SK-N-SH treated with all-trans-retinoic acid at 6 μM for 48 hours (cell line): ENCODE results near the gene PMP22.

Source experiments
- ATAC-seq: fragments of 200-7000 bp; cut with Tn5 transposase; 3 replicates; pipeline ENCODE4 v1.9.1; 2020; ENCODE audit warnings: mild to moderate bottlenecking, moderate library complexity
- BACH2 ChIP-seq: fragments of 250-450 bp; sonication (Bioruptor Pico); IDR thresholded peaks from 2 replicates; pipeline ENCODE4 v1.9.0; 2021; ENCODE audit warnings: mild to moderate bottlenecking, borderline replicate concordance
- CSDC2 ChIP-seq: fragments of 250-450 bp; sonication (Bioruptor Pico); IDR thresholded peaks from 2 replicates; pipeline ENCODE4 v1.5.0; 2020; ENCODE audit warnings: mild to moderate bottlenecking, moderate library complexity
- CSRNP3 ChIP-seq: fragments of 250-450 bp; sonication (Bioruptor Pico); IDR thresholded peaks from 2 replicates; pipeline ENCODE4 v1.5.1; 2021; ENCODE audit warnings: mild to moderate bottlenecking, moderate library complexity
- OSR1 ChIP-seq: fragments of 250-450 bp; sonication (Bioruptor Pico); IDR thresholded peaks from 2 replicates; pipeline ENCODE4 v1.8.0; 2022; ENCODE audit warnings: moderate library complexity, mild to moderate bottlenecking, inconsistent platforms
- PATZ1 ChIP-seq: fragments of 250-450 bp; sonication (Bioruptor Pico); IDR thresholded peaks from 2 replicates; pipeline ENCODE4 v1.8.0; 2020; ENCODE audit warnings: mild to moderate bottlenecking, moderate library complexity, borderline replicate concordance
- POU6F1 ChIP-seq: fragments of 250-450 bp; sonication (Bioruptor Pico); IDR thresholded peaks from 2 replicates; pipeline ENCODE4 v1.8.0; 2021; ENCODE audit warnings: low read depth, mild to moderate bottlenecking, moderate library complexity, borderline replicate concordance
- RARB ChIP-seq: fragments of 250-450 bp; sonication (Bioruptor Pico); IDR thresholded peaks from 2 replicates; pipeline ENCODE4 v1.8.0; 2021; ENCODE audit warnings: mild to moderate bottlenecking, moderate library complexity
- TCF4 ChIP-seq: fragments of 250-450 bp; sonication (Bioruptor Pico); IDR thresholded peaks from 2 replicates; pipeline ENCODE4 v1.8.0; 2021; ENCODE audit warnings: mild to moderate bottlenecking, moderate library complexity, borderline replicate concordance
- TOX ChIP-seq: fragments of 250-450 bp; sonication (Bioruptor Pico); IDR thresholded peaks from 2 replicates; pipeline ENCODE4 v1.8.0; 2021; ENCODE audit warnings: mild to moderate bottlenecking, moderate library complexity, borderline replicate concordance
- TSHZ2 ChIP-seq: fragments of 250-450 bp; sonication (Bioruptor Pico); IDR thresholded peaks from 2 replicates; pipeline ENCODE4 v1.5.0; 2020; ENCODE audit warnings: mild to moderate bottlenecking, moderate library complexity
- ZFP3 ChIP-seq: fragments of 250-450 bp; sonication (Bioruptor Pico); IDR thresholded peaks from 2 replicates; pipeline ENCODE4 v1.5.0; 2020; ENCODE audit warnings: mild to moderate bottlenecking, moderate library complexity
- ZFP30 ChIP-seq: fragments of 450-650 bp; formaldehyde crosslinking; IDR thresholded peaks from 2 replicates; pipeline ENCODE4 v1.5.0; 2022; ENCODE audit warnings: mild to moderate bottlenecking, moderate library complexity
- ZNF565 ChIP-seq: fragments of 450-650 bp; formaldehyde crosslinking; conservative IDR thresholded peaks from 2 replicates; pipeline ENCODE4 v1.5.0; 2020; ENCODE audit warnings: low read depth, mild to moderate bottlenecking, moderate library complexity
- ZNF70 ChIP-seq: fragments of 450-650 bp; formaldehyde crosslinking; IDR thresholded peaks from 2 replicates; pipeline ENCODE4 v1.5.0; 2020; ENCODE audit warnings: mild to moderate bottlenecking, moderate library complexity
- ZNF8 ChIP-seq: fragments of 450-650 bp; formaldehyde crosslinking; IDR thresholded peaks from 2 replicates; pipeline ENCODE4 v1.5.0; 2020; ENCODE audit warnings: mild to moderate bottlenecking, moderate library complexity

The PMP22 gene

GRCh38 chr17:15238676-15239422, 26.3 kb downstream of the PMP22 start:
- TF ChIP-seq PATZ1 (CRISPR knock-in tag) = no peak
- ATAC-seq = no peak

- TF ChIP-seq TOX (CRISPR knock-in tag) = no peak
- ATAC-seq = no peak
These were observed 27.1 kb downstream of the PMP22 start for GRCh38 chr17:15238057-15238456.

- TF ChIP-seq OSR1 (CRISPR knock-in tag) (no peak), ZFP30 (no peak), ZNF565 (CRISPR knock-in tag) (no peak), CSRNP3 (no peak), CSDC2 (CRISPR knock-in tag) (no peak)
- no peak for ATAC-seq
These were observed 28.1 kb downstream of the PMP22 start for GRCh38 chr17:15237106-15237425.

- TF ChIP-seq CSDC2 (CRISPR knock-in tag) (no peak), PATZ1 (CRISPR knock-in tag) (no peak), POU6F1 (CRISPR knock-in tag) (no peak), ZNF8 (no peak)
- ATAC-seq = no peak
These were observed 28.6 kb downstream of the PMP22 start for GRCh38 chr17:15236281-15237105.

- TF ChIP-seq PATZ1 (CRISPR knock-in tag) (no peak), ZFP3 (no peak), RARB (no peak), TSHZ2 (CRISPR knock-in tag) (no peak), POU6F1 (CRISPR knock-in tag) (no peak), BACH2 (CRISPR knock-in tag) (no peak), TCF4 (CRISPR knock-in tag) (no peak), ZNF70 (CRISPR knock-in tag) (no peak), ZNF8 (no peak), TOX (CRISPR knock-in tag) (no peak)
- no peak for ATAC-seq
These were observed 31.2 kb downstream of the PMP22 start for GRCh38 chr17:15233971-15234370.
